NCI-H748 treated with DMSO at 0.1 percent for 48 hours (cell line): ENCODE measurements around the gene RPA4.
"Not testable (repeated sequence)": the region's sequence is repeated elsewhere in the genome, so short reads cannot be mapped to it uniquely, and the experiment has no call there.

Experiments
- DNase-seq: peaks from one replicate; lab custom pipeline; 2025; lab: John Stamatoyannopoulos, UW

Gene RPA4, protein sequence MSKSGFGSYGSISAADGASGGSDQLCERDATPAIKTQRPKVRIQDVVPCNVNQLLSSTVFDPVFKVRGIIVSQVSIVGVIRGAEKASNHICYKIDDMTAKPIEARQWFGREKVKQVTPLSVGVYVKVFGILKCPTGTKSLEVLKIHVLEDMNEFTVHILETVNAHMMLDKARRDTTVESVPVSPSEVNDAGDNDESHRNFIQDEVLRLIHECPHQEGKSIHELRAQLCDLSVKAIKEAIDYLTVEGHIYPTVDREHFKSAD

DNA sequence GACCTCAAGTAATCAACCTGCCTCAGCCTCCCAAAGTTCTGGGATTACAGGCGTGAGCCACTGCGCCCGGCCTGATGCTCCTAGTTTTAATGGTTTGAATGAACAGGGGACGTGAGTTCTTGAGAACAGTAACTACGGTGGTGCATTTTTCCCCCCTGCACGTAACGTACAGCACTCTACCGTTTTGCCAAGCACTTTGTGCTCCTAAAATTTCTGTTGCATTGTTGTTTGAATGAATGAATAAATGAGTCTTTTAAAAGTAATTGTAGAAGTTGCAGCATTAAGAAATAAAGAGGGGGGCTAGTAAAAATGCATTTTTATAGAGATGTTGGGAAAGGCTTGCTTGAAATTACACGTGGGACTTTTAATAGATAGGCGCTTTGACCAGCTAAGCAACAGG is at the start of gene RPA4:
RPA4 (plus strand) TSS at position 301 of the 400 bp plus-strand sequence. CDS start 403 bp downstream, outside the sequence.
- DNase-seq = no peak

DNA sequence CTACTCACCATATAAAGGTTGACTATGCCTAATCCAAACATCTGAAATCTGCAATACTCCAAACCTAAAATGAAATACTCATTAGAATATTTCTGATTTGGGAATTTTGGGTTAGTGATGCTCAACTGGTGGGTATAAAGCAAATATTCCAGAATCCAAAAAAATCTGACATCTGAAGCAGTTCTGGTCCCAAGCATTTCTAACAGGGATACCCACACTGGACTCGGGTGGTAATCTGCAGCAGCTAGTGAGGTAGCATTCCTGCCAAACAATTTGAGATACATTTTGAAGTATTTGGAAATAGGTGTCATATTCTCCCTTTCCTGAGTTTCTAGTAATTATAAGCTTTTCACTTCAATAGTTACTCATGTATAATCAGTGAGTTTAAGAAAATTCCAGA is 49.6 kb upstream of the RPA4 start:
- no peak for DNase-seq

DNA sequence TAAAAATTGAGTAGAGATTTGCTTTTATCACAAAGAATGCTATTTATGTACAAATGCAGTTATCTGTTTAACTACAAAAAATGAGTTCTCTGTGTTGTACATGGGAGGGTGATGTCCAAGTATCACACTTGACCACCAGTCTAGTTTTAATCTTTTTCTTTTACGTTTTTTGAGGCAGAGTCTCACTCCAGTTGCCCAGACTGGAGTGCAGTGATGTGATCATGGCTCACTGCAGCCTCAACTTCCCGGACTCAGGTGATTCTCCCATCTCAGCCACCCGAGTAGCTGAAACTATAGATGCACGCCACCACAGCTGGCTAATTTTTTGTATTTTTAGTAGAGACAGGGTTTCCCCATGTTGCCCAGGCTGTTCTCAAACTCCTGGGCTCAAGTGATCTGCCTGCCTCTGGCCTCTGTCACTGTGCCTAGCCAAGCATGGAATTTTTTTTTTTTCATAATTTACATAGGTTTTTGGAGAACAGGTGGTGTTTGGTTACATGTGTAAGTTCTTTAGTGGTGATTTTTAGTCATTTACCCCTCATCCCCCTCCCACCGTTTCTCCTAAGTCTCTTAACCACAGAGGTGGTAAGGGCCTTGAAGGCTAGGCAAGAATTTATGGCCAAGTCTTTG is 47.9 kb upstream of the RPA4 start:
- DNase-seq = no peak

DNA sequence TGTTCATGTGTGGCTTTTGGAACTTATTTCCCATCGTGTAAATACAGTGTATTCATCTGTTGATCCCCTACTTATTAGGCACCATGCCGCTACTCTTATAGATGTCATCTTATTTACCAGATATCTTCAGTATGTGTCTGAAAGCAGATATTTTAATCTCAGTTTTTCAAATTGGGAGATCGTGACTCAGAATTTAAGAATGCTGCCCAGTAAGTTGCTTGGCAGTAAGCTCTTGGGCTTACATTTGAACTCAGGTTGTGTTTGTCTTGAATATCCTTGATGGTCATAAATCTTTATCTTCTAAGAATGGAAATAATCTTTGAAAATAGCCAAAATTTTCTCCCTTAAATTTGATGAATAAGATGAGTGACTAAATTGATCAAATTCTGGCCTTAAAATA is 45.9 kb upstream of the RPA4 start:
- no peak for DNase-seq

DNA sequence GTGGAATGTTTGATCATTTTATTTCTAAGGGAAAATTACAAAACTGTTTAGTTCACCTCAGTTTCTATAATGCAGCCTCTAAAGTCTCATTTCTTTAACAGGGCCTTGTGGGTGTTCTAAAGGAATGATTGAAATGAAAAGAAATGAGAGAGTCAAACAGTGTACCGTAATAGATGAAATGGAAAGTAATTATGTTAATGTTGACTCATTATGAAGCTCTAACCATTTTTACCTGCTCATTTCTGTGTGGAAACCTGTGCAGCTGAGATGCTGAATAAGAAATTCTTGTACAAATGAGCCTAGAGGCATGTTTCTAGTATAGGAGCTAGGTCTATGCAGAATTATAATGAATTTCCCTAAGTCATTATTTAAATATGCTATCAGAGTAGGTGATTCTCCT is 45.2 kb upstream of the RPA4 start:
- DNase-seq = no peak

DNA sequence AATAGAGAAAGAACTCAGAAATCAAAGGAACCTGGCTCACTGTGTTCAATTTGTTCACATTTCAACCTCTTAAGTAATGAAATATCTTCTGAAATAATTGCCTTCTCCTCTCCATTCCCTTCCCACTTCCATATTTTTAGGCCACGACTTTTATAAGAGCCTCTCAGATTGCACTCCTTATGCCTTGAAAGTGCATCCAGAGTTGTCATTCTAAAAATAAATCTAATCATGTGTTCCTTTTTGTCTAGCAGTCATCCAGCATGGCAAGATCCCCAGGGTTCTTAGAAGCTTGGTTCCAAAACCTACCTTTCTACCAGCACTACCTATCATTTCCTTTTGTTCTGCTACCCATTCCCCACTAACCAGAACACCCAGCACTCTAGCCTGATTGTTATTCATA is 42.4 kb upstream of the RPA4 start:
- DNase-seq = no peak

DNA sequence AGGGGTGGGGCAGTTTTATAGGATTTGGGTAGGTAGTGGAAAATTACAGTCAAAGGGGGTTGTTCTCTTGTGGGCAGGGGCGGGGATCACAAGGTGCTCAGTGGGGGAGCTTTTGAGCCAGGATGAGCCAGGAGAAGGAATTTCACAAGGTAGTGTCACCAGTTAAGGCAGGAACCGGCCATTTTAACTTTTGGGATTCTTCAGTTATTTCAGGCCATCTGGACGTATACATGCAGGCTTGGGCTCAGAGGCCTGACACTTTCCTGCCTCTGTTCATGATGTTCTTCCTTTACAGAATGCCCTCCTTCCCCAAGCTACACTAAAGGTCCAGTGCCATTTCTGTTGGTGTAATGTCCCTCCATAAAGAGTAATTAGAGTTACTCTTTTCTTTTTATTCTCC is 41.8 kb upstream of the RPA4 start:
- DNase-seq = not testable (repeated sequence)

DNA sequence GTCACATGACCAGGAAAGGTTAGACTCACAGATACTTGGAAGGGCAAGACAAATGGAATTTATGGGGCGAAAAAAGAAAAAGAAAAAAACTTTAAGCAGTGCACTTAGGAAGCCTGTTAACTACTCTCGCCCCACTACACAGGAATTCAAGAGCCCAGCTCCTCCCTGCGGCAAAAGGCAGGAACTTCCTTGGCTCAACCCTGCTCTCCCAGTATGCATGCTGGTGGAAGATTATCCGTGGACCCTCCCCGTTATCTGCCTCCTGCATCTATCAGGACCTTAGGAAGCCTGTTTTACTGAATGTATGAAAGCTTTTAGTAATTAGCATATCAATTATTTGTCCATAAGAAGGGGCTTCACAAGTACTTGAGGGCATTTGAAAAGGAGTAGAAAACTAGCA is 40.1 kb upstream of the RPA4 start:
- DNase-seq = no peak

DNA sequence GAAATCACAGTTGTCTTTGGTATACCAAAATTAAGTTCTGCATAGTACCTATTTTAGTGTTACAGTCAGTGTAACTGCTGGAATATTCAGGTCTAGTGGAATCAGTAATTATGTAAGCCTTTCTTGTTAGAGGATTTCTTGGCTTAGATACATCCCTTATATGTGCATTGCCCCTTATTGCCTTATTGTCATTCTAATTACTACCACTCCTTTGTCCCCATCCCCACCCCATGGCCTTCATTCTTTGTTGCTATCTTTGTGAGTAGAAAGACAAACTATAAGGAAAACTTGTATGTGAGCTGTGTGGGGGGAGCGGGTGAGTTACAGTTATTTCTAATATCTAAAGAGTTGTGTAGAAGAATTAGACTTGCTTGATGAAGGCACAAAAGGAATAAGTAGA is 36.9 kb upstream of the RPA4 start:
- DNase-seq = no peak

DNA sequence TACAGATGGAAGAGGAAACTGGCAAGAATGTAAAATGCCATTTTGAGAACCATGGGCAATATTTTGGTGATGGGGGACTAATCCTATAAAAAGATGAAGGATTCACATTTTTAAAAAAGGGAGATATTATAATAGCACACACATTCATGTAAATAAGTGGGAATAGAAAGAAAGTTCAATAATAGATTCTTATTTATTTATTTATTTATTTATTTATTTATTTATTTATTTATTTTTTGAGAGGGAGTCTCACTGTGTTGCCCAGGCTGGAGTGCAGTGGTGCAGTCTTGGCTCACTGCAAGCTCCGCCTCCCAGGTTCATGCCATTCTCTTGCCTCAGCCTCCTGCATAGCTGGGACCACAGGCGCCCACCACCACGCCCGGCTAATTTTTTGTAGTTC is 24.3 kb upstream of the RPA4 start:
- not testable (repeated sequence) for DNase-seq

DNA sequence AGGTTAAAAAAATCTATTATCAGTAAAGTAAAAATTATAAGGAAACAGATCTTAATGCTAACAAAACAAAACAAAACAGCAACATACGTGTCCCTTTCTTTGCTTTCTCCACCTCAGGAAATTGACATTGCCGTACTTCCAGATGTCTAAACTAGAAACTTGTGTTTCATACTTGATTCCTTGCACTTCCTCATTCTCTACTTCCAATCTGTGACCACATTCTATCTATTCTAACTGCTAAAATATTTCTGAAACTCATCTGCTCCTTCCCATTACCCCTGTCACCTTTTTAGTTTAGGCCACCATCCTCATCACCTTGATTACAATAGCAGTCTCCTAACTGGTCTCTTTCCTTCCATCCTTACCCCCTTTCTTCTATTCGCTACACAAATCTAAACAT is 22.5 kb upstream of the RPA4 start:
- DNase-seq = no peak

DNA sequence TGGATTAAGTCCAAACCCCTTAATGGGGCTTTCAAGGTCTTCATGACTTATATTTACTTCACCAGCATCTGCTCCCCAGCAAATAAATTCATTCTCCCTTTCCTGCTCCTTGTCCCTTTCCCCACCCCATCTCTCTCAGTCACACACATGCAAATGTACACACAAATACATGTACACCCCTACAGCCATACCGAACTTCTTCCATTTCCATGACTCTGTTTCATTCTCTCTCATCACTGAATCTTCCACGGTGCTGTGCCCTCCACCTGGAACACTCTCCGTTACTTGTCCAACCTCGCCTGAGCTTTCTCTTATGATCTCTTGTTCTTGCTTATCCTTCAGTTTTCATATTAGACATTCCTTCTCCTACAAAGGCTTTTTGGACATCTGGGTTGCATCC is 22.0 kb upstream of the RPA4 start:
- DNase-seq = no peak

DNA sequence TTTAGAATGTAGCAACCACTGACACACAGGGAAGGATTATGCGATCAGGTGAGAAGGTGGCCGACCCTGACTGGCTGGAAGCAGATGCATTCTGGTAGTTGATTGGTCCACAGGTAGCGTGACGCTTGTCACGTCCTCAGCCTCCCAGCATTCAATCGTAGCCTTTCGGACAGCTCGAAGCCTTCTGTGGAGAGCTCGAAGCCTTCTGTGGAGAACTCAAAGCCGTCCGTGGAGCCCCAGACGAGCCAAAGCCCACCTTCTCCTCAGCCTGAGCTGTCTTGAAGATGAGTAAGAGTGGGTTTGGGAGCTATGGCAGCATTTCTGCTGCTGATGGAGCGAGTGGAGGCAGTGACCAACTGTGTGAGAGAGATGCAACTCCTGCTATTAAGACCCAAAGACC is 319 bp downstream of the RPA4 start:
- no peak for DNase-seq

DNA sequence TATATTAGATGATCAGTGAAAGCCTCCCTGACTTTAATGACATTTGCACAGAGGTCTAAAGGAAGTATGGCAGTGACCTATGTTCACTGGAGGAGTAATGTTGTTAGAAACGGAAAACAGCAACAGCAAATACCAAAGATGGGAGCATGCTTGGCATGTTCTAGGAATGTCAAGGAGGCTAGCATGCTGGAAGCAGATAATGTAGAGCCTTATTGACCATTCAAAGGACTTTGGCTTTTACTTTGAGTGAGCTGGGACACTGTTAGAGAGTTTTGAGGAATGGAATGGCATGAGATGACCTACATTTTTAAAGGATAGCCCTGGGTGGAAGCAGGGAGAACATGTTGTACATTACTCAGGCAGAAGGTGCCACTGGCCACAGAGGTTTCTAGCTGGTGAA is 6.0 kb downstream of the RPA4 start:
- DNase-seq = no peak

DNA sequence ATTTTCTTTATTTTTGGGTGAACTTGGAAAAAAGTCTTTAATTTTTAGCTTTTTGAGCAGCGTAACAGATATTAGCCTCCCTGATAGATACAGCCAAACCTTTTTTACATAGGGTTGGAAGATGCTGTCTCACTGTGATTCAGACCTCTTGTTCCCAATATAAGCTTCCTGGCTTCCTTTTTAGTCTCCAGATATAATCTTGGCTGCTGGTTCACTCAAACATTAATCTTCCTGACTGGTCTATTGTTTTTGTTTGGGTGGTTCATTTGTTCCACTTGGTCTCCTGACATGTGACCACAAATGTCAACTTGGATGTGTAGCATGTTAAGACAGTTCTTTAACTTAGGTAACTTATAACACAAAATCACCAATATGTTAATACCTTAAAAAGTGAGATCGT is 23.0 kb downstream of the RPA4 start:
- no peak for DNase-seq

DNA sequence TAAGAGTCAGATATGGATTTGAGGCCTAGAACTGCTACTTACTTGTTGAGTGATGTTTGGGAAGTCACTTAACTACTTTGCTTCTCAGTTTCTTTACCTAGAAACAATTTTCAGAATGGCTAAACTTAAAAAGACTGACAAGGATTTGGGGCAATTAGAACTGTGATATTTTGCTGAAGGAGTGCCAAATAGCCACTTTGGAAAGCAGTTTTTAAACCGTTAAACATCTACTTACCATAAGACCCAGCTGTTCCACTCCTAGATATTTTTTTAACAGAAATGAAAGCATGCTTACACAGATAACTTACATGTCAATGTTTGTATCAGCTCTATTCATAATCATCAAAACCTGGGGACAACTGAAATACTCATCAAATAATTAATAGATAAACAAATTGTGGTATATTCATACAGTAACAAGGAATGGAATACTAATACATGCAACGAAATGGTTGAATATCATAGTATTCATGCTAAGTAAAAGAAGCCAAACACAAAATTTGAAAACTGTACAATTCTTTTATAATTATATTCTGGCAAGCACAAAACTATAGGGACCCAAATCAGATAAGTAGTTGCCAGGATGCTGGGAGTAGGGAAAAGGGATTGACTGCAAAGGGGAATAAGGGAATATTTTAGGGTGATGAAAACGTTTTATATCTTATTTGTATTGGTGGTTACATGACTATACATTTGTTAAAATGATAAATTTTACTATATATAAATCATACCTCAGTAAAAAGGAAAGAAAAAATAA is 24.0 kb downstream of the RPA4 start:
- DNase-seq = no peak

DNA sequence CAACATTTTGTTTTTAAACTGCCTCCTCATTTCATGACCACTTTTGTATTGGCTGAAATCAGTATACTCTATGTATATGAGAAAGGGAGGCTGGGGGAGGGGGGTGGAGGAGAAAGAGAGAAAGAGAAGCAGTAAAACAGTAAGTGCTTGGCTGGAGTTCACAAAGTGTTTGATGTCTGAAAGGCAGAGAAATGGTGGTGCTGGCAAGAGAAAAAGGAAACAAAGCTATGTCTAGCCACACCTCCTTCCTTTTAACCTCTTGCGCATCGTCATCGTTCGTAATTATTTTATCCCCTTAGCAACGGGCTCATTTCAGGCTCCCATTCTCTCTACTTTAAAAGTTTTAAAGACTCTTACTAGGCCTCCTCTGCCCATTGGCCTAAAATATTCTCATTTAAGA is 25.6 kb downstream of the RPA4 start:
- DNase-seq = no peak

DNA sequence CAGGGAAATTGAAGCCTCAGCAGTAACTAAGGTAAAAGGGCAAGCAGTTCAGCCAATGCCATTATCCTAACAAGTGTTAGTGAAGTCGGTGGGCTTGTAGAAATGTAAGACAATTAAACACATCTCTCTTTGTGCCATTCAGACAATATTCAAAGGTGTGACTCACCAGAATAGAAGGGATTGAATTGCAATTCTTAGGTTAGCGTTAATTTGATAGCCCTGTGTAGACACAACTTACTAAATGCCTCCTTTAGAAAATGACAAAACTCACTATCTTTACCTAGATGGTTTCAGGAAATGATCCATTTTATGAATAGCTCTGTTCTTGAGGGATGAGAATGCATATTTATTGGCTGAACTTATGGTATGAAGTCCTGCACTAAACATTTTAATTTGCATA is 35.2 kb downstream of the RPA4 start:
- DNase-seq = no peak

DNA sequence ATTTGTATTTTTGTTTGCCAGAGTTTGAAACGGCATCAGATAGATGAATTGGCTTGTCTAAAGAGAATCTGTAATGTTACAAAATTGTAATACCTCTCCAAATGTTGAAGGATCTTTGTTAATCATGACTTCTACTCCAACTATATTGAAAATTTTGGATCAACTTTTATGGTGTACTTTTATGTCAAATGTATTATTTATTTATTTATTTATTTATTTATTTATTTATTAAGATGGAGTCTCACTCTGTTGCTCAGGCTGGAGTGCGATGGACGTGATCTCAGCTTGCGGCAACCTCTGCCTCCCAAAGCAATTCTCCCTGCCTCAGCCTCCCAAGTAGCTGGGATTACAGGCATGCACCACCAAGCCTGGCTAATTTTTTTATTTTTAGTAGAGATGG is 36.0 kb downstream of the RPA4 start:
- no peak for DNase-seq

DNA sequence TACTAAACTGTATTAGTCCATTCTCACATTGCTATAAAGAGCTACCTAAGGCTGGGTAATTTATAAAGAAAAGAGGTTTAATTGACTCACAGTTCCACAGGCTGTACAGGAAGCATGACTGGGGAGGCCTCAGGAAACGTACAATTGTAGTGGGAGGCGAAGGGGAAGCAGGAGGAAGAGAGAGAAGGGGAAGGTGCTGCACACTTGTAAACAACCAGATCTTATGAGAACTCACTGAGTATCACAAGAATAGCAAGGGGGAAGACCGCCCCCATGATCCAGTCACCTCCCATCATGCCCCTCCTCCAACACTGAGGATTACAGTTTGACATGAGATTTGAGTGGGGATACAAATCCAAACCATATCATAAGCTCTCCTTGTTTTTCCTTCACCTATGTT is 40.9 kb downstream of the RPA4 start:
- DNase-seq = no peak

DNA sequence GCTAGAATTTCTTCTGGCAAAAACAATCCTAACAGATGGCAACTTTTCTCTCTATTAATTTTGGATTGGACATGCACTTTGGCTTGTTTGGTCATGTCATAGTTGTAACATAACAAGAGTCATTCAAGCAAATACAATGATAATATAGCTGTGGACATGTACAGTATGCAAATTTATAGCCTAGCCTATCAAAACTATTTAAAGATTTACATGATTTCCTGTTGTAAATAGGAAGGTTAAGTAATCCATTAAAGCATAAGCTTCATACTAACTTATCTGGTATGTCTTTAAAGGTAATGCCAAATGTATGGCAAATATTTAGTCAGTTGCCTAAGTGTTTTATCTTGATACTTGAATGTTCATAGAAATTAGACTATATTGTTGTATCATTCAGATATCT is 45.3 kb downstream of the RPA4 start:
- DNase-seq = no peak
